Jurkat, Clone E6-1 (cell line): Measurements from ENCODE around the gene PDK3.

ENCODE experiments used
- DNase-seq: peaks from one replicate; pipeline ENCODE4 v3.0.0-alpha.2; 2011; ENCODE audit warnings: low read depth, low spot score
- H3K4me3 ChIP-seq: 2 replicates; pipeline ENCODE4 v1.5.1; 2011; ENCODE audit warnings: mild to moderate bottlenecking, low read length, control low read depth, moderate library complexity

PDK3 gene

DNA sequence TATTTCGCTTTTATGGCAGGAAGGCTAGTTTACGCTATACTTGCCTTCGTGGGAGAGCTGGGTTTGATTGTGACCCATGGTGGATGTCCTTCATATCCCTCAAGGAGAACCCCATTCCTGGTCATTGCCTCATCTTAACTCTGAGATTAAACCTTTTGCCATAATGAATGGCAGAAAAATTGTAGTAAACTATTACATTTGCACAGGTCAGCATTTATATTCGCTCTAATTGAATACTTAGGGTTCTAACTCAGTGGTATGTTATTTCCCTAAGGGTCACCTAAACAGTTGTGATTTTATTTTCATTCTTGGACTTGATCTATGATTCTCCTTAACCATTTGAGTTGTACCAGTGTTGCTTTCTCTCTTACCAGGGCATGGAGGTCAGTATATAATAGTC lies 13.4 kb downstream of the PDK3 start:
- no peak overlapping the region for H3K4me3 ChIP-seq
- DNase-seq: no peak

DNA sequence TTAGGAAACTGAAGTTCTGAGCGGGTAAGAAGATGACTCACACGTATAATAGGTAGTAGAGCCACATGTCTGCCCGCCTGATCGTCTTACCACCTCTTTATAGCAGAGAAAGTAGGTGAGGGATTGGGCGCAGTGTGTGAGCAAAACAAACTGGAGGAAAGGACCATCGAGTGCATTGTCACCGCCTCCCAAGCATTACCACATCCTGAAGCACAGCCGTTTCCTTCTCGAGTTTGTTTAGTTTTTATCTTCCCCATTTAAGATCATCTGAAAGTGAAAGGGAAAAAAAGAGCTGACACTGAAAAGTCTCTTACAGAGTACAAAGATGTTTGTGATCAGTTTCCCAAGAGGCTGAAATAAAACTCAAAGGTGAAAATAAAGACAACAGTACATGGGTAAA lies 14.8 kb downstream of the PDK3 start:
- H3K4me3 ChIP-seq: peak overlapping the region; percentile 48
- DNase-seq: peak; percentile 86

DNA sequence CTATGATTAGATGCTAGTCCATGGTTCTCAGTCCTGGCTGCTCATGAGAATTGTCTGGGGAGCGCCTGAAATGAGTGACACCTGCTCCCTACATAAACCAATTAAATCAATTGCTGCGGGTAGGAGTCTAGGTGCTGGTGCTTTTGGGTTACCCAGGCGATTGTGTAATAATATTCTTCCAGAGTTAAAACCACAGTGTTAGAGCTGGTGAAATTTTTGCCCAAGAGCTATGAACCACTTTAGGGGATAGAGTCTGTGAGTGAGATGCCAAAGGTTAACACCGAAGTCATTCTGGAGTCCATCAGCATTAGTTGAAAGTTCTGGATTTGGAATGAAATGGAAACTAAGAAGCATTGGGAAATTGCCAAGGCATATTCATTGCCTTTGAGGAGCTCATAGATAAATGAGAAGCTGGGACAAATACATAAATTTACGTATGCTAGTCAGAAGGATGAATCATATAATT lies 15.3 kb downstream of the PDK3 start:
- H3K4me3 ChIP-seq: peak overlapping the region; percentile 48
- DNase-seq: no peak

DNA sequence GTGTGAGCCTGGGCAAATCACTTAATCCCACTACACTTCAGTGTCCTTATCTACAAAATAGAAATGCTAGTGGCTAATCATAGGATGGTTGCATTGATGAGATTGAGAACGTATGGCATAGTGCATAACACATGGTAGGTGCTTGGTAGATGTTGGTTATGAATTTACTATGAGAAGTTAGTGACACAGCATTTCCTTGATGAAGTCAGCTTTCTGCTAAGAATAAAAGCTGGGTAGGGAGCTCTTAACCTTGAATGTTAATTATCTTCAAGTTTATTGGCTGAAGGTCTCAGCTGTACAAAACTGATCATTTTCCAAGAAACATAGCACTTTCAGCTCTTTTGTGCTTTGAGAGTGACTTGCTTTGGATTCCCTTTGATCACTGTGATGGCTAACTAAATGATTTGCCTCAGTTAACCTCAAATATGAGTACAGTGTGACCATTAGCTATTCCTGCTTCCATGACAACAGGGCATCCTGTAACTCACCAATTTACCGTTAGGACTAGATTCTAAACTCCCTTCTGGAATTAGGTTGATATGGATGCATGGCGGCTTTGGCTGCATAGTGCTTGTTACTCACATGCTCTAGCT lies 17.8 kb downstream of the PDK3 start:
- no peak overlapping the region for H3K4me3 ChIP-seq
- no peak for DNase-seq

DNA sequence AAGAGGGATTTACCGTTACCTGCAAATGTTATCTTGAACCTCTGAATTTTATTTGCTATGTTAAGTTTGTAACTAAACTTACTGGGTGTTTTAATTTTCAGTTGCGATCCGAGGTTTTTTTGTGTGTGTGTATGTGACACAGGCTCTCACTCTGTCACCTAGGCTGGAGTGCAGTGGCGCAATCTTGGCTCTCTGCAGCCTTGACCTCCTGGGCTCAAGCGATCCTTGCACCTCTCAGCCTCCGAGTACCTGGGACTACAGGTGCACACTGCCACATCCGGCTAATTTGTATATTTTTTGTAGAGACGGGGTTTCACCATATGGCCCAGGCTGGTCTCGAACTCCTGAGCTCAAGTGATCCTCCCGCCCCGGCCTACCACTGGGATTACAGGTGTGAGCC lies 18.5 kb downstream of the PDK3 start:
- H3K4me3 ChIP-seq: no peak overlapping the region
- no peak for DNase-seq

DNA sequence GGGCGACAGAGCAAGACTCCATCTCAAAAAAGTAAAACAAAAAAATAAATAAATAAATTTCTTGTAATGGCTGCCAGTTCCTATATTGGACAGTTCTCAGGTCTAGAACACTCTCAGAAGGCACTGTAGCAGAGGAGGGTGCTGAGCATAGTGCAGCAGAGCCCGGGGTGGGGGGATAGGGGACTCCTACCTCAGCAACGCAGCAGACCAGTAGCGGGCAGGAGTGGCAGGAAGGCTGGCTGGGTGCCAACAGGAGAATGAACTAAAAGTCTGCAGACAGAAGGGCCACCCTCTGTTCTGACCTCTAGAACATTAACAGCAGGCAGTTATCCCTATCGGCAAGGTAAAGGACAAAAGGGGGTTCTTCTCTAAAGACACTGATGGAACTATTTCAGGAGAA lies 20.2 kb downstream of the PDK3 start:
- no peak for DNase-seq
- H3K4me3 ChIP-seq: no peak overlapping the region

DNA sequence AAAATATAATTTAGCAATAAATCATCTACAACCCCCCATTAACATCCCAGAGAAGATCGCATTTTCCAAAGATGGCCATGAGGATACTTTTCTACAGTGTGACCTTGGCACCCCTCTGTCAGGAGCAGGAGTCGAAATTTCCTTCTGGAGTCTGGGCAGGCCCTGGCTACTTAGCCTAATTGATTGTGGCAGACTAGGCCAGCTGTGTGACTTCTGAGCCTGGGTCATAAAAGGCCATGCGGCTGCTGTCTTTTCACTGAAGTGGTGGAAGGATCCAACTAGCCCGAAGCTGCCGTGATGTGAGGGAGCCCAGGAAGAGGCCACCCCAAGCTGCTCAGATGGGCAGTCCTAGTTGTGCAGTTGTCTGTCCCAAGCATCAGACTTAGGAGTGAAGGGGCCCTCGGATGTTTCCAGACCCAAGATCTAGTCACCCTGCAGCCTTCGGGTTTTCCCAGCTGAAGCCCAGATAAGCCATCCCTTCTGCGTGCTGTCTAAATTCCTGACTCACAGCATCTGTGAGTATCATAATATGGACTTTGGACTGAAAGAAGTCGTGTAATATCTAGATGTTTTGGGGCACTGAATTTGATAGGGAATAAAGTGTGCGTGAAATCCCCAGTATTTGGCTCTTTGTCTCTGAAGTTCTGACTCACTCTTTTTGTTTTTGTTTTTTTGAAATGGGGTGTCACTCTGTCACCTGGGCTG lies 21.0 kb downstream of the PDK3 start:
- H3K4me3 ChIP-seq: no peak overlapping the region
- no peak for DNase-seq

DNA sequence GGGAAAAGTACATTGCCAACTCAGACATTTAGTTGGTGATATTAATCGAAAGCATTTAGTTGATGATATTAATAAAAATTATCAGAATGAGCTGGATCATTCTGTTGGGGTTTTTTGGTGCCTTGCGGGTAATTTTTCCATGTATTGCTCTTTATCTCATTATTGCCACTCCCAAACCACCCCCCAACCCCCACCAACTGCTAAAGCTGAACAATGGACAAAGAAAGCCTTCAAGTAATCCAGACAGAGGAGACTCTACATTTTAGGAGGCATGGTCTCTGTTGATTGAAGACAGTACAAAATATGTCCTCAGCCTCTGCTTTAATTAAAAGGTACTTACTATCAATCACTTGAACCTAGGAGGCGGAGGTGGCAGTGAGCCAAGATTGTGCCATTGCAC lies 22.5 kb downstream of the PDK3 start:
- no peak for DNase-seq
- no peak overlapping the region for H3K4me3 ChIP-seq

DNA sequence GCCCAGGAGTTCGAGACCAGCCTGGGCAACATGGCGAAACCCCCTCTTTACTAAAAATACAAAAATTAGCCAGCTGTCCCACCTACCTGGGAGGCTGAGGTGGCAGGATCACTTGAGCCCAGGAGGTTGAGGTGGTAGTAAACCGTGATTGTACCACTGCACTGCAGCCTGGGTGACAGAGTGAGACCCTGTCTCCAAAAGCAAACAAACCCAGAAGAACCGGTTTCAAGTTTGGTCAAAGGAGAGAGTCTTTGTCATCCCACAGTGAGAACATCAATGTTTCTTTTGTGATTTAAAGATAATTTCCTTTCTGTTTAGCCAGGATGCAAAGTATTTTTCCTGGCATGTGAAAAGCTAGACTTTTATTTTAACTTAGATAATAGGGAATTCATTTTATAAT lies 26.7 kb downstream of the PDK3 start:
- no peak for DNase-seq
- H3K4me3 ChIP-seq: no peak overlapping the region

DNA sequence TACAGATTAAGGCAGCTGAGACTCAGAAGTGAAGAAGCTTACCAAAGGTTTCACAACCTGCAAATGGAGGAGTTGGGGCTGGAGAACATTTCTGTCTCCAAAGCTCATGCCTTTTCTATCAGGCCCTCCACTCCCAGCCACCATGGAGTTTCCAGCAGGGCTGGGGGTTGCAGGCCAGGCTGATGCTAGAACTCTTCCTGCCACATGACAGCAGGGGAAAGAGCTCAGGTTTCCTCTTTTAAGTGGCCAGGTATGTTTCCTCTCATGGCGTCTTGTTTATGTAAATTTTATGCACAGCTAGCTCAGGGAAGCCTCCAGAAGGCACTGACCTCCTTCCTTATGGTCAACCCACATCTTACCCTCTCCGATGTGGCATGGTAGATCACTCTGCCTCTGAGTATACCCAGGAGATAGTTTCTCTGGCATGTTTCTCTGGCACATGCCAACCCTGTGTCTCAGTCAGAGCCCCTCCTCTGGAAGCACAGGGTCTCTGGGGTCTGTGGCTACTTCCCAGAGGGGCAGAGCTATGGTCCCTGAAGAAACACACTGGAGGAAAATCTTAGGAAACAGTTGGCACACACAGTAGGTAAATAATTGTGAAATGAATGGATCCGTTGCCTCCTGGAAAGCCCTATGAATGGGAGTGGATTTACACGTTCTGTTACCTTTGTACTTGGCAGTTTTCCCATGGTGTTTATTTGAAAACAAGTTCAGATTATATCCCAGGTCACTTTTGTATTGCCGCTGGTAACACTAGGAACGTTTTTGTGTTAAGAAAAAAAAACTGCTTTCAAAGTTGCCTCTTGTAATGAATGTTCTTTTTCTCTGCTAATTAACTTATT lies 28.9 kb downstream of the PDK3 start:
- no peak for DNase-seq

DNA sequence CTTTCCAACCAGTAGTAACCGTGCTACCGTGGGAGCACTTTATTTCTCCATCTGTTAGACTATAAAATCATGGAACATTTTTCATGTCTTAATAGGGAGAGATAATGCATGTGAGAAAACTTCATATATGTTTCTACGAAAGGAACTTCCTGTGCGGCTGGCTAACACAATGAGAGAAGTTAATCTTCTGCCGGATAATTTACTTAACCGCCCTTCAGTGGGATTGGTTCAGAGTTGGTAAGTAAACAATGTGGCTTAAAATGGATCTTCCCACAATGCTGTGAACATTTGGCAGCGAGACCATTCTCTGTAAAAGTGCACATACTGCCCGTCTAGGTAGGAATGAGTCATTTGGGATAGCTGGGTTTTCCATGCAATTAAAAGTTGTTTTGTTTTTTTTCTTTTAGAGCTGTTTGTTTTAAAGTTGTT lies 29.6 kb downstream of the PDK3 start:
- H3K4me3 ChIP-seq: no peak overlapping the region
- no peak for DNase-seq

More for the DNA sequence above, 28.9 kb downstream of the PDK3 start:
- no peak overlapping the region for H3K4me3 ChIP-seq

DNA sequence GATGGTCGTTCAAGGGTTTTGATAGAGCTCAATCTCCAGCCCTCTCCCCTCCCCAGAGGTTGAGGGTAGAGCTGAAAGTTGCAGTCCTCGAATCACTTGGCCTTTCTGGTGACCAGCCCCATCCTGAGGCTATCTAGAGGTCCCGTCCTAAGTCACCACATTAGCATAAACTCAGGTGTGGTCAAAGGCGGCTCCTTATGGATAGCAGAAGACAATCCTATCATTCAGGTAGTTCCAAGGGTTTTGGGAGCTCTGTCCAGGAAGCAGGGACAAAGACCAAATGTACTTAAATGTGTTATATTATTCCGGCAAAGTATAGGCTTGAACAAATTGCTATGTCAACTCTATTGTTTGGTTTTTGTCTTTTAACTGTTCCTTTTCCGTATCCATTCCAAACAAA lies 30.6 kb downstream of the PDK3 start:
- DNase-seq: no peak
- no peak overlapping the region for H3K4me3 ChIP-seq

DNA sequence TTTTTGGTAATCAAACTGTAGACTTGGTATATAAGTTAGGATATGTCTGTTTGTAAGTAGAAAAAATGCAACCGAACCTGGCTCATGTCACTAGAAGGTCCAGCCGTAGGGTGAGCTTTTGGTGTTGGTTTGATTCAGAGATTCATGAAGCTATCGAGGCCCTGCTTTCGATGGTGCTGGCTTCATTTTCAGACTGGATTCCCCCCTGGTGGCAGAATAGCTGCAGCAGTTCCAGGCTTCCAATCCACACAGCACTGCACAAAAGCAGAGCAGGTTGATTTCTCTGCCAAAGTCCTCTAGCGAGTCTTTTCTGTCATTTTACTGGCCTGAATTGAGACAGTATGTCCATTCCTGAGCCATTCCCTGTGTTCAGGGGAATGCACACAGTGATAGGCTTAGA lies 33.1 kb downstream of the PDK3 start:
- no peak for DNase-seq
- H3K4me3 ChIP-seq: no peak overlapping the region

DNA sequence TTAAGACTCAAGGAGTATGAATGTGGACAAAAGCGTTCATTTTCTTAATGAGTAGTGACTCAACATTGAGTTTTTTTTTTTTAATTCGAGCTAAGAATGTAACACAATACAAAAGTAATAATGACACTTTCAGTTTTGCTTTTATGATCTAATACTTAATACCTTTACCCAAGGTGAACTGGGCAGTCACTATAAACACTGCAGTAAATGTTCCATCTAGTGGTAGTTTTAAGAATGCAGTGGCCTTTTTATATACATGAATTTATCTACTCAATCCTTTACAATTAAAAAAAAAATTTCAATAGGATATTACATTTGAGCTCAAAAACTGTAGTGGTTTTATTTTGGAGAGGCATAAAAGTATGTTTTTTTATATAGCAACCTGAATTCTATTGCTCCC lies 33.9 kb downstream of the PDK3 start:
- no peak overlapping the region for H3K4me3 ChIP-seq
- no peak for DNase-seq

DNA sequence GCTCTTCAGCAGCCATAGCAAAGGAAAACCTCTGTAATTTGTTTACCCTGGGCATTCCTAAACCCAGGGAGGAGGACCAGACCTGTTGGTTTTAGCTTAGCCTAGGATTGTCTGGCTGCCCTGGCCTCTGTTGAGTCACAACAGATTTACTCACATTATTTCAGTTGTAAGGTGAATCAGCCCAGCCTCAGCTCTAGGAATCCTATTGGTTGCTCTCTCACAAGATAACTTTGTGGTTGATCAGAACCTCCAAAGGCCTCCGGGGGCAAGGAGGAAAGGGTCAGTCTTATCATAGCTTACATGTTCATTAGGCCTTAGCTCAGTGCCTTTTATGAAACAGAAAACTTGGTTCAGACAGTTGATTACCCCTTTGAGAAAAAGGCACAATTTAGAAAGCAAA lies 41.0 kb downstream of the PDK3 start:
- DNase-seq: no peak
- H3K4me3 ChIP-seq: no peak overlapping the region

DNA sequence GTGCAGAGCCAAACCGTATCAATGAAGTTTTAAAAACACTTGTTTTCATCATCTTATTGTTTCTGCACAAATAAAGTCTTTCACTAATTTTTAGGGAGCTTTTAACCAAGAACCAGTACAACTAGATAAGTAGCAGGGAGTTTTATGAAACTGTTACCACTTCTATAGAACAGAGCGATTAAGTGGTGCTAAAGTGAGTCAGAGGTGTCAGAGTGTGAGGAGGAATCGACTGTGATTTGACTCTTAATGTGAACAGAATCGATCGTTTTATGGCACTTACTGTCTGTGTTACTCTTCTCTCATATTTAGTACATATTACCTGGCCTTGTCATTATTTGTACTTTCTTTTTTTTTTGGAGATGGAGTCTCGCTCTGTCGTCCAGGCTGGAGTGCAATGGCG lies 43.3 kb downstream of the PDK3 start:
- no peak for DNase-seq
- no peak overlapping the region for H3K4me3 ChIP-seq

DNA sequence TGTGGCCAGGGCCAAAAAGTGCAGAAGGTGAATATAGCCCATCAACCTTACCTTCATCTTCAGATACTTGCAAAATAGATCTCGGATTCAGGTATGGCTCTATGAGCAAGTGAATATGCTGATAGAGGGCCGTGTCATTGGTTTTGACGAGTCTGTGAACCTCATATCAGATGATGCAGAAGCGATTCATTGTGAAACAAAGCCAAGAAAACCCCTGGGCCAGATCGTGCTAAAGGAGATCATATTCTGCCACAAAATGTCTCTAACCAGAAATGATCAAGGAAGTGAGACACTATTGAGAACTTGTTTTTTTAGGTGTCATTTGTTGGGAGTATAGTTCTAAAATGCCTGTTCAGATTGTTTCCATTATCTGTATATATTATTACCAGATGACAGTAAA lies 48.3 kb downstream of the PDK3 start:
- DNase-seq: no peak
- no peak overlapping the region for H3K4me3 ChIP-seq

DNA sequence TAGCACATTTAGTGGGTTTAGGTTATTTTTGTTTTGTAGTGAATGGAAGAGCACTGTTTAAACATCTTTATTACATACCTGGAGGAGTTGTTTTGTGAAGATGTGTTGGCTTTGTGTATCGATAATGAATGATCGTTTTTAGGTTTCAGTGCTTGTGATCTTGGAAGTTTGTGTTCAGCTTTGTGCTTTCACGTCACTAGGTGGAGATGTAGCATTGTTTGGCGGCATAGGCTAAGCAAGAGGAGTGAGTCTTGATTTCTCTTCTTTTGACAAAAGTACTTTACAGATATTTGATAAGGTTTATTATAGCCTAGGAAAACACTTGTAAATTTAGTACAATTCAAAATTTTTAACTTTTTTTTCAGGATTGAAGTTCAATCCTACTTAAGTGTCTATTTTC lies 50.4 kb downstream of the PDK3 start:
- H3K4me3 ChIP-seq: no peak overlapping the region
- no peak for DNase-seq

DNA sequence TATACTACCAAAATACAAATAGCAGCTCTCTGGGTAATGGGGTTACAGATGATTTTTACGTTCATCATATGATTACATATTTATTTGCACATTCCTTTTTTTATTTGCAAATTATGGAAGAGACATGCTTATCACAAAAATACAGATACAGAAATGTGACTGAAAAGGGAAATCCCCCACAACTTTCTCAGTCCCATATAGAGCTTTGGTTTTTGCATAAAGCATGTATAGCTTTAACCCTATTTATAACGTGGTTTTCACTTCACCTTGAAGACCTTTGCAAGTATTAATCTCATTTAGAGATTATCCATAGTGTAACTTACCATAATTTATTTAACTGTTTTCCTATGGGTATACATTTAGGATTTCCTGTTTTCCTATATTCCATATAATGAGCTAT lies 55.4 kb downstream of the PDK3 start:
- H3K4me3 ChIP-seq: no peak overlapping the region
- DNase-seq: no peak

DNA sequence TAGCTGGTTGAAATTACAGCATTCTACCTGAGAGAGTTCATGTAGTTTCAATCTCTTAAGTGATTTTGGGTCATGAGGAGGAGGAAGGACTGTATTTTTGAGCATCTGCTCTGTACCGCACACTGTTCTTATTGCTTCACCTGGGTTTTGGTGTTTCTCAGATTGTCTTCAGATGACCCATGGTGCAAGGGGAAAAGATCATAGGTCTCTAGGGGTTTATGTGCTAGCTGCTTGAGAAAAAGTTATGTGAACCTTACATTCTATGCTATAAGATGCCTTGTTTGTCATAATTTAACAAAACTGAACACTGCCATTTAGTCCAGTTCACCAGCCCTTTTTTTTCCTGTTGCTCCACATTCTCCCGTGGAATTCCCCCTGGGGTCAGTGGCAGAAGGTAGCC lies 60.4 kb downstream of the PDK3 start:
- no peak overlapping the region for H3K4me3 ChIP-seq

More for the DNA sequence above, 60.4 kb downstream of the PDK3 start:
- DNase-seq: no peak
